Endometrial microvascular endothelial cells (primary cell): ENCODE results near the gene CAMTA1. TPM values are rescaled to one million over a fixed set of nuclear protein-coding genes. Genes with fewer than 3 reads are reported as not detected.

Experiments used
- in situ Hi-C: cut with HindIII; loops from 2 replicates; pipeline ENCODE4 v1.10.0; 2017; ENCODE audit warnings: low sequenced_read_pairs, low pct_unique_long_range_greater_than_20kb; ENCODE audit errors: inconsistent ontology term
- total RNA-seq: library from RNA; depleted of rRNA; stranded (reverse); fragments of >200 nt; gene quantifications from one replicate; pipeline ENCODE4 v1.2.3, GENCODE V29; 2015; ENCODE audit errors: inconsistent ontology term

Gene CAMTA1
- total RNA-seq, 1 donor from 2014 or later: 89.0 TPM

DNA sequence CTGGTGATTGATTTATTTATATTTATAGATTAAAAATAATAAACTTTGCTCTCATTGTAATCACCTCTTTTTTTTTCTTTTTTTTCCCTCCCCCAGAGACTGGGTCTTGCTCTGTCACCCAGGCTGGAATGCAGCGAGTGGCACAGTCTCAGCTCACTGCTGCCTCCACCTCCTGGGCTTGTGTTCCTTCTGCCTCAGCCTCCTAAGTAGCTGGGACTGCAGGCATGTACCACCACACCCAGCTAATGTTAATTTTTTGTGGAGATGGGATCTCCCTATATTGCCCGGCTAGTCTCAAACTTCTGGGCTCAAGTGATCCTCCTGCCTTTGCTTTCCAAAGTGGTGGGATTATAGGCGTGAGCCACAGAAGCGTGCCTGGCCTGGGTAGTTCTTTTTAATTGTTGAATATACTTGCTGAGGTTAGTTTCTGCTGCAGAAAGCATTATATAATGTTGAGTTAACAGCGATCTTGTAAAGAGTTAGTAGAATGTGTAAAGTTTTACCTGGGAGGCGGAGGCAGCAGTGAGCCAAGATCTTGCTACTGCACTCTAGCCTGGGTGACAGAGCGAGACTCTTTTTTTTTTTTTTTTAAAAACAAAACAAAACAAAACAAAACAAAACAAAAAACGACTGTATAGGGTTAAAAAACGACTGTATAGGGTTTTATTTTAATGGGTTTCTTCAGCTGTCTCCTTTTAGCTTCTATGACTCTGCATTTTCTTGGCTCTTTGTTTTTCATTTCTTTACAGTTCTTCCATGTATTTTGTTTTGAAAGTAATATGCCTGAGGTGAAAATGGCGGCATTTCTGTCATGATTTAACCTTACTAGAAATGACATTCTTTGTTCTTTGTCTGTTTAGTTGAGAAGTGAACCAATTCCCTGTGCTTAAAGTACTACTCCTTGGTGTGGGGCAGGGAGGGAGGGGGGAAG, 82.7 kb downstream of the CAMTA1 start:
- in situ Hi-C loops: no loop called here

DNA sequence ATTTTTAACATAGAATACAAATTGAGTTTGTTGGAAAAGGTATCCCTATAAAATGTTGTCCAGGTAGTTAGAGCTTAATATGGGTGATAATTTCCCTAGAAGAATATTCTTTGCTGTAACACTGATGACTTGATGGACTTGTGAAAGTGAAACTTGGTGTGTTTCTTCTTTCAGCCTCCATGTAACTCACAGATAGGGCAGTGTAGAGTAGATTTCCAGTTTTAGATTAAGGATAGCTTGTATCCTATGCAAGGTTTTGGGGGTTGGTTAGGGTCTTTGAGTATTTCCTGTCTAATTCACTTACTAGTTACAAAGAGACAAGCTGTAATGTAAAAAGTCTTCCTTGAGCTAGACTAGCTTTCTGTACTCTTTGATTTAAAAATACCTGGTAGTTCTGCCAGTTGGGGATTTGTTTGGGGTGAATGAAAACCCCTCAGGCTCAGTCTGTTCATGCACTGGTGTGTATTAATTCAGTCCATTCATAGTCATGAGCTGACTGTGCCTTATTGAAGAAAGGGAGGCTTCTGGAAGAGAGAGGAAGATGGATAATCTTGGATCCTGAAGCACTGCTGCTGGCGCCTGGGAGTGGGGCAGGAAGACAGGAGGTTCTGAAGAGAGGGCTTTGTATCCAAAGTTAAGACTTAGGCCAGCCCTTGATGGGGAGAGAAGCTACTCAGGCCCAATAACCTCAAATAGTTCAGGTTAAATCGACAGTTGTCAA, 83.6 kb downstream of the CAMTA1 start:
- in situ Hi-C loops: no loop called here

DNA sequence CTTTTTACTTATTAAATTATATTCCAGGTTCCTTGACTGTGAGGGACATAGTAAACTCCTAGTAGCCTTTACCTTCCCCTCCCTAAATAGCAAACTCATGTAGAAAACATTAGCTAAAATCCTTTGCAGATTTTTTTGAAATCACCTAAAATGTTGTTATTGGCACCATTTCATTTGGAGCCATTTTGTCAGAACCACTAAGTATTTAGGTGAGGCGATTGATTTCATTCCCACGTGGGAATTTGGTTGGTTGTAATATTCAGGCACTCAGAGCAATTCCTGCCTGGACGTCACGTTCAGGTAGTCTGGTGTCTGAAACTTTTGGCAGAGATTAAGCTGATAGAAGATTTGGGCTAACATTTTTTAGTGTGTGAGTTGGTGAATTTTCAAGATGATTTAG, 84.3 kb downstream of the CAMTA1 start:
- in situ Hi-C loops: no loop called here

DNA sequence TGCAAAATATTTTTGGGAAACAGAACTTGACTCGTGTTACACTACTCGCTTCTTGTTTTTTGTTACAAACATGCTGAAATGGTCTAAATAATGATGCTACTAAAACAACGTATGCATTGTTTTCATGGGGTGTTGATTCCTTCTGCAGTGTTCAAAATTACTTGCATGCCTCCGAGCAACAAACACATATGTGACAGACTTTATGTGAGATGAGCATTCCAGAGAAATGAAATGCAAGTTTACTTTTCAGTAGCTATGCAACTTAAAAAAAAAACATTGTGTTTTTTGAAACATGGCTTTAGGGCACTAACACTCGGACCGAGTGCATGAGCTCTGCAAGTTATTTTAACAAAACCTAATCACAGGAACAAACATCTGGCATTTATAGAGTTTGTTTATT, 84.8 kb downstream of the CAMTA1 start:
- in situ Hi-C loops: no loop called here

DNA sequence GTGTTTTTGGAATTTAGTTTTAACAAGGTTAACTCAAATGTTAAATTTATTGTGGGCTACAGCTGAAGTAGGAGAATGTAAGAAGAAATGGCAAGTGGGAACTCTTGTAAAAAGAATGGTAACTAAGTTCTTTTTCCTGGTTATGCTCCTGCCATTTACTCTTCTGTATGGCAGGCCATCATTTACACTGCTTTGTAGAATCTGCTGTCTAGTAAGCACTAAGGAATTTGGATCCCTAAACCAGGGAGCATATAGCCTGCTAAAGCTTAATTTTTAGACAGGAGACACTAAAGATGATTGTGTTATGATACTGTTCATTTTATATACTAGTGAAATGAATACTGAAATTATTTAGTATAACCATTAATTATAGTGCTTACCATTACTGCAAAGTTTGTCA, 85.3 kb downstream of the CAMTA1 start:
- in situ Hi-C loops: no loop called here

DNA sequence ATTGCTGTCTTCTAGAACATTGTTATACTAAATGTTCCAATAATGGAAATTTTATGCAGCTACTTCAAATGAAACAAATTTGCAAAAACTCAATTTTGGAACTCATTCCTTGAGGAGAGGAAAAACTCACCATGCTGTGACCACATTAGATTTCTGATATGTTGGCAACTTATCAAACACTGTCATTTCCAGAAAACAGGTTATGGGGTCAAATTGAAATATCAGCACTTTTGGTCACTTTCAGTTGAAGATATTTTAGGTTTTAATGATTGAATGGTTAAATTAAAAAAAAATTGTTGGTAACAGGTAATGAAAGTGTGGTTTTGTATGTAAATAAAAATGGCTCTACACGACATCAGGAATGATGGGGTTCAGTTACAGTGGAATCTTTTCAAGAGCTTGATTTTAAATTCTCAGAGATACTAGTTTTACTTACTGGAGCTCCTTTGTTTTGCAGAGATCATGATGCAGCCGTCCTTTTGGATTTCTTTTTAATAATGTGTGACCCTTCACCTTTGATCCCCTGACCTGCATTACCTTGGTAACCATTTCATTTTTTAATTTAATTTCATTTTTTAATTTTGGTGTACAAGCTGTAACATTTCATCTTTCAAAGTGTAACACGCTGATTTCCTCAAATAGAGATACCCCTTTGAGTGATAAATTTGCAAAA, 86.2 kb downstream of the CAMTA1 start:
- in situ Hi-C loops: no loop called here

DNA sequence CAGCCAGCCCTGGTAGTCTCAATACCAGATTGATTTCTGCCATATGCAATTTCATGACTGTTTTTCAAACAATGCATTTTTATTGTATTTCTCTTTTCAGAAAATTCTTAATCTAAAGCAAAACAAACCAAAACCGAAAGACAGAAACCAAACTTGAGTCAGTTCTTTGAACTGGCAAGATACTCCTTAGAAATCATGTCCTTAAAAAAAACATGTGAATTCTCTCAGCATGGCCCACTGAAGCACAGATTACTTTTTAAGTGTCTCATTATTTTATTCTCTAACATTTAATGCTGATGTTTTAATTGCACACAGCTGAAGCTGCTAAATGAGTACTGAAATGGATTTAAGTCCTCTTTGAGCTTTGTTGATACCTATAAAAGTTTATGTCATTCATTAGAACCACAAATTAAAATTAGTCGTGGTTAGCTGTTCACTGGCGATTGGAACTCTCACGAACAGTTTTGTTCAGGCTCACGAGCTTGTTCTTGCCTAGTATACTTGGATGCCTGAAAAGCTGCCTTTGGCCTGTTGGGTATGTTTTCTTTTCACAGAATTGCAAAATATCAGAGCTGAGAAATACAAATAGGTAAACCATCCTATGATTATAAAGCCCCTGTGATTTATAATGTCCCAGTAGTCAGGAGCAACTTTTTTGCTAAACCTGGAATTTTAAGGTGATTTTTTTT, 87.5 kb downstream of the CAMTA1 start:
- in situ Hi-C loops: no loop called here

DNA sequence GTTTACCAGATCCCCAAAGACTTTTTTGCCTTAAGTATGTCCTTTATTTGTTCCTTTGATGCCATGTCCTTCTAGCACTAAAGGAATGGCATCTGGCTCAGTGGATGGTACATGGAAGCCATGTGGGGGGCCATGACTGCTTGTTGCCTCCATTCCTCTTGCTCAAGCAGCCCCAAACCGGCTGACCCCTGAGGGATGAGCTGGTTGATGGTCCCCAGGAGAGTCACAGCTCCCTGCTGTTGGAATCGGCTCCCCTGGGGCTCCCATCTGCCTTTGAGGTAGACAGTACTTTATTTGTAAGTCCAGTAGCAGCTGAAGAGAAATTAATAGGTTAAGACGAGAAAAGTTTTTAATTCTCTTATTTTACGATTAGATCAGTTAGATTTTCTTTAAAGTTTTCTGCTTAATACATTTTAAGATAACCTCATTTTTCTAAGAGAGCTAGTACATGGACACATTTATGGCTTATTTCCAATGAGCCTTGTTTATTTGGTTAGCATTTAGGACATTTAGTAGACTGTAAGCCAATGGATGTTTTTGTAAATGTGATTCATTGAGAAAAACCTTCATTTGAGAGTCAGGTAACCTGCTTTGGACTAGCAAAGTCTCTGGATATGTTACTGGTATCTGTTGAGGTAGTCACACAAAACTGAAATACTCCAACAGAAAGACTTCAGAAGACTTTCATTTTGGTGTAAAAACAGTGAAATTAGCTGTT, 88.2 kb downstream of the CAMTA1 start:
- in situ Hi-C loops: no loop called here

DNA sequence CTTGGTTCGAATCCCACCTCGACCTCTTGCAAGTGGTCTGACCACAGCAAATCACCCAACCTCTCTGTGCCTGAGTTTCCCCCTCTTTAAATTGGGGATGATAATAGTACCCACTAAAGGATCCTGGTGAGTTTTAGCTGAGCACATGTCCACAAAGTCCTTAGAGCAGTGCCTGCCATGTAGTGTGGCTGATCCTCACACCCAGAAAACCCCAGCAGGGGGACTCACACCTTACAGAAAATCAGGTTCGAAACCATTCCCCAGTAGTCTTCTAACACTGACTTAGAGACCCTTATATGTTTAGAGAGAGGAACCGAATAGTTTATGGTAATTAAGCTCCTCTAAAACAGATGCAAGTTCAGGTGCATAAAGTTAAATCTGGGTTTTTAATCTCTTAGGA, 89.0 kb downstream of the CAMTA1 start:
- in situ Hi-C loops: no loop called here

DNA sequence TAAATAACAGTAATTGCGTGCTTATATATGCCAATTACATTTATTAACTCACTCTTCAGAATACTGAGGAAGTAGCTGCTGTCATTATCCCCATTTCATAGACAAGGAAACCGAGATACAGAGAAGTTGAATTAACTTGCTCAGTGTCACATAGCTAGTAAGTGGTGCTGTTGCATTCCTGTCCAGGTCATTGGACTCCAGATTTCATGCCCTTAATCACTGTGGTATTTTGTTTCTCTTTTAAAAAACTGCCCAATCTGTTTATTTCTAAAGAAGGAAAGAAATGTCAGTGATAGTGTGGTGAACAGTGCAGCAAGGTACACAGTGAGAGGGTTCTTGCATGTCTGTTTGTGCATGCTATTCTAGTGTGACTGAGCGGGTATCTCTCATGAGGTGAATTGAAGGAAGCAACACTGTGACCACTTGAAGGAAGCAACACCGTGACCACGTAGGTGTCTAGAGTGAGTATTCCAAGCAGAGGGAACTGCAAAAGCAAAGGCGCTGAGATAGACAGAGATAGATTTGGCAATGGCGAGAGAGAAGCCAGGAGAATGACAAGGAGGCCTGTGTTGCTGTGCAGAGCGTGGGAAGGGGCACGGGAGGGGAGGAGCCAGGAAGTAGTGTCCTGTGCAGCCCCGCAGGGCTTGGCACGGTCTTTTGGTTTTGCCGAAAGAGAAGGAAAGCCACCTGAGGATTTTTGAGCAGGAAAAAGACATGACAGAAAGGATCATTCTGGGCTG, 95.9 kb downstream of the CAMTA1 start:
- in situ Hi-C loops: loop anchor here (25.0 kb wide), 1 partner anchor 169 kb away; the partner anchor contains the start of gene DNAJC11

DNA sequence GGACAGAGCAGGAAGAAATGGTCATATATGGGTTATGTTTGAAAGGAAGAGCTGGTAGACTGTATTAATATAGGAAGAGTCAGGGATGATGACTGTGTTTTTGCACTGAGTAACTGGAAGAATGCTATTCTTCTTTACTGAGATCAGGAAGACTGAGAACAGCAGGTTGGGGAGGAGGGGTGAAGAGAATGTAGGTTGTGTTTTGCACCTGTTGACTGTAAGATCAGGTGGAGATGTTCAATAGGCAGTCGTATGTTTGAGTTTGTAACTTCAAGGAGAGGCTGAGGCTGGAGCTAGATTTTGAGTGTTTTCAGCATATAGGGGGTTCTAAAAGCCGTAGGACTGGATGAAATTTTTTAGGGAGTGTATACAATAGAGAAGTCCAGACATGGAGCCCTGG, 97.2 kb downstream of the CAMTA1 start:
- in situ Hi-C loops: loop anchor here (25.0 kb wide), 1 partner anchor 170 kb away; the partner anchor contains the start of gene DNAJC11

DNA sequence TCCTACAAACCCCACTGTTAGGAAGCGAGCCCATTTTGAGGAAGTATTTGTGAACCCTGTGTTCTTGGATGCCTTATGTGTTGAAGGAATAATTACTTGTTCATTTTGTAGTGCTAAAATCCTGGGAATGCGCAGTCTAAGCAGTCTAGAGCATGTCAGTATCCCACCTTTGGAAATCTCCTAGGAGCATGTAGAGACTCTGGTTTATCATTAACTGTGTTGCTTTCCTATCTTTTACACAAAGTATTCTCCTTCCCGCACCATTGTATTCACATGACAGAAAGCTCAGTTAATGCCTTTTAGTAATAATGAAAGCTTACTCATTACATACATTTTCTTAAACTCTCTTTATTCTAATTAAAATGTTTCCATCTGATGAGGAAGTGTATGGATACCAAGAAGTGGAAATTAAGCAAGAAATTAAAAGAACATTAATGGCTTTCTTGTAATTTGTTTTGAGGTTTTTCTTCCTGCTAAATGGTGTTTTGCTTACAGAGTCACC, 99.4 kb downstream of the CAMTA1 start:
- in situ Hi-C loops: loop anchor here (25.0 kb wide), 1 partner anchor 172 kb away; the partner anchor contains the start of gene DNAJC11

DNA sequence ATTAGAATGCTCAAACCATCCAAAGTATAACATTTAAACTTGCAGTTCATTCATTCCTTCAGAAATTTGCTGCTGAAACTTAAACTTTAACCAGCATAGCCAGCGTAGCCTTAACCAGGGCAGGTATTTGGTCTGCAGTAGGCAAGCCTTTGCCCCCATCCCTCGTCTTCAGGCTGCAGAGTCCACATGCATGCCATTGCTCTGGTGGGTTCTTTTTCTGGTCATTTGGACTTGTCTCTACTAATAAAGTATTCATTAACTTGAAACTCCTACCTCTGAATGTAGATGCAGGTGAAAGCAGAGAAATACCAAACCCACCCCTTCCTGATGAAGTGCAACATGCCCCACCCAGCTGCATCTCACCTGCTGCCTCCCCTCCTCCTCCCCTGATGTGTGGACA, 100.2 kb downstream of the CAMTA1 start:
- in situ Hi-C loops: loop anchor here (25.0 kb wide), 1 partner anchor 173 kb away; the partner anchor contains the start of gene DNAJC11

DNA sequence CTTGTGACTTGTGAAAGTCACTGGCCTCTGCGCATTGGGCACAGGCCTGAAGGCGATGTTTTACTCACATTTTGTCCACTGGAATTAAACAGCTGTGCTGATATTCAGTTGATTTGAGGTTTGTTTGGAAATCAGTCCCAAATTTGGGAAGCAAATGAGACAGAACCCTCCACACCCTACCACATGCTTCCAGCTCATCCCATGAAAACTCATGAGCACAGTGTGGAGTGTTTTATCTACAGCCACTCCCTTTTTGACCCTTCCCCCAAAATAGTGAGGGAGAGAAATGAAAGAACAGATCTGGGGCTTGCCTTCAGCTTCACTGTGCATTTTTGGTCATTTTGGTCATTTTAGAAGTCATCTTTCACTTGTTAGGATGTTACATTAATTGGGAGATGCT, 101.3 kb downstream of the CAMTA1 start:
- in situ Hi-C loops: loop anchor here (25.0 kb wide), 1 partner anchor 174 kb away; the partner anchor contains the start of gene DNAJC11

DNA sequence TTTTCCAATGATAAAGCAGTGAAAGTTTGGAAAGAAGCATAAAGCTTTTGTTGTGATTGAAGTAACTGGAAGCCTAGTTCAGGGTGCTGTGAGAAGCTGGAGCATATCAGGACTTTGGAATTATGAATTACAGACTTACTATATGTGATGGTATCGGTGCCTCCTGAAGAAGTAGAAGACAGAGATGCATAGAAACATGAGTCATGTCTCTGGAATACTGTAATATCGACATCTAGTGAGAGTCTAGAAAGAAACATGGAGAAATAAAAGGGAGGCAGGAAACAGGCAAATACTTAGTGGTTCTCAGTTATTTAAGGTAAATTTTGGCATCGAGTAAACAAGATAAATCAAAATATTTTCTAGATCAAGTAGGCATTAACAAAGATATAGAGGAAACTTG, 103.0 kb downstream of the CAMTA1 start:
- in situ Hi-C loops: loop anchor here (25.0 kb wide), 1 partner anchor 176 kb away; the partner anchor contains the start of gene DNAJC11

DNA sequence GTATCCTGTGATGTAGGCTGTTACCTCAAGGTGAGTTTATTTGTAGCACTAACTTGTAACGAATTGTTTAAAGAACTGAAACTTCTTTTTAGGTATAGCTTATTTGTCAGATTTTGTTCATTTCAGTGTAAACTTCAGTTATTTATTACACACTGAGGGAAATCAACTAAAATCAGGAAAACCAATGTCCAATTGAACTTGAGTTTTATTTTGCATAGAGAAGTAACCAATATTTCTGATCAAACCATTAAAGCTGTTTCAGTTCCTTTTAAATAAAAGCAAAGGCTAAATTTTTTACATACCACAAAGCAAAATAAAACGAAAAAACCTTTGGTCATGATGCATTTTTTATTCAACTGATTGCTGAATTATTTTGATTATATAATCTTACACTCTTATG, 103.6 kb downstream of the CAMTA1 start:
- in situ Hi-C loops: loop anchor here (25.0 kb wide), 1 partner anchor 177 kb away; the partner anchor contains the start of gene DNAJC11

DNA sequence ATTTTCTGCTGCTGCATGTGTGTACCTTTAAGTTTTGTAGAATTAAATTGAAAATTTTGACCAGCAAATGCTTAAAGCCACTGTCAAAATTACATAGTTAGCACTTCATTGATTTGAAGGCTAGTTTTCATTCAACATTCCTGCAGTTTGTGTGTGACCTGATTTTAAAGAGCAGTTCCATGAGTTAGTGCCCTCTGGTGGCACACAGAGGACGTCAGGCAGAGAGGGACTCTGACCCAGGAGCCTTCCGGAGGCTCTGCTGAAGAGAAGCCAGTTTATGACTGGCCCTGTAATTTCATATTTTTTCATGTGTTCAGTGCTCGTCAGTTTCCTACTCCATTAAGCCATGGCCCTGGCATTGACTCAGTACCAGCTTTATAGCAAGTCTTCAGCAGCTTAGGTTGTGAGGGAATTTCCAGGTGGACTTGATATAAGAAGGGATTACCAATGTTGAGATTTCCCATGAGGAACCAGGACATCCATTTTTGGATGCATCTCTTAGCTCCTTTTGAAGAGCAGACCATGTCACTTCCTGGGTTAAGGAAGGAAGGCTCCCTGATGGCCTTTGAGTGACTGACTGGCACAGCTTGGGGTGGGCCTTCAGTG, 104.7 kb downstream of the CAMTA1 start:
- in situ Hi-C loops: loop anchor here (25.0 kb wide), 1 partner anchor 178 kb away; the partner anchor contains the start of gene DNAJC11
